Measurements from ENCODE around the gene LASP1.

DNA sequence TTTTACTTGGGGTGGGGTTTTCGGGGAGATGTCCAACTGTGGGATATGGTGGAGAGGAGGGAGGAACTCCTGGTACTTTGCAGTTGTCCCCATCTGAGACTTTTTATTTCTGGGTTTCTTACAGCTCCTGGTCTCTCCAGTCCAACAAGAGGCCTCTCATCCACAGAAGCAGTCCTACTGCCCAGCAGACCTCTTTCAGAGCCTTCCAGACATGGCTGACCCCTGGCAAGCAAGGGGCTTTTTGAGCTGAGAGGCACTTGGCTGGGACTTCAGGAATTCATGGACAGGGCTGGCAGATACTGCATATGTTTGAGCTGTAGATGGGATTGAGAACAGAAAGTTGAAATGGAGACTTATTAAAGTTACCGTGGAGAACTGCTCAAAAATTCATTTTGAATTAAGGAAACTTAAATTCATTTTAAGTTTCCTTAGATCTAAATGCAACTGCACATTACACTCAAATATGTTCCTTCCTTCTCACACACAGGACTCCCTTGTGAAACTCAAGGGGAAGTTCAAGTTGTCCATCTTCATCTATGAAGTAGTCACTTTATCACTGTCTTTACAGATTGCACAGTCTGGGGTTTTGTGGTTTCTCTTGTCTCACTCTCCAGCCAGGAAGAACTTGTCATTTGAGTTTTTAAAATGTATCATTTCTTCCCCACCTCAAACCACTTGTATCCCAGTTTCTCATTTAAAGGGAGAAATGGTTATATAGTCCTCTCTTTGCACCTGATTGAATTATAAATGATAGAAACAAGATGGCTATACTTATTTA, 56.6 kb downstream of the LASP1 start:
- TF ChIP-seq, protein P1, sequence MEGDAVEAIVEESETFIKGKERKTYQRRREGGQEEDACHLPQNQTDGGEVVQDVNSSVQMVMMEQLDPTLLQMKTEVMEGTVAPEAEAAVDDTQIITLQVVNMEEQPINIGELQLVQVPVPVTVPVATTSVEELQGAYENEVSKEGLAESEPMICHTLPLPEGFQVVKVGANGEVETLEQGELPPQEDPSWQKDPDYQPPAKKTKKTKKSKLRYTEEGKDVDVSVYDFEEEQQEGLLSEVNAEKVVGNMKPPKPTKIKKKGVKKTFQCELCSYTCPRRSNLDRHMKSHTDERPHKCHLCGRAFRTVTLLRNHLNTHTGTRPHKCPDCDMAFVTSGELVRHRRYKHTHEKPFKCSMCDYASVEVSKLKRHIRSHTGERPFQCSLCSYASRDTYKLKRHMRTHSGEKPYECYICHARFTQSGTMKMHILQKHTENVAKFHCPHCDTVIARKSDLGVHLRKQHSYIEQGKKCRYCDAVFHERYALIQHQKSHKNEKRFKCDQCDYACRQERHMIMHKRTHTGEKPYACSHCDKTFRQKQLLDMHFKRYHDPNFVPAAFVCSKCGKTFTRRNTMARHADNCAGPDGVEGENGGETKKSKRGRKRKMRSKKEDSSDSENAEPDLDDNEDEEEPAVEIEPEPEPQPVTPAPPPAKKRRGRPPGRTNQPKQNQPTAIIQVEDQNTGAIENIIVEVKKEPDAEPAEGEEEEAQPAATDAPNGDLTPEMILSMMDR (conservative IDR thresholded peaks at IDR 0.05; ENCODE audit: low read depth, low read length): no peak
- TF ChIP-seq EZH2 (IDR thresholded peaks at IDR 0.05; ENCODE audit: borderline replicate concordance, low read depth, low read length, poor library complexity, severe bottlenecking): no peak
